CD4-positive, alpha-beta T cell treated with Interleukin-15 for 4 hours (primary cell): Measurements from ENCODE around the gene ID4.

Source experiments
- DNase-seq: peaks from one replicate; pipeline ENCODE4 v3.0.0-alpha.2; 2020; ENCODE audit warnings: low spot score

The ID4 gene

DNA sequence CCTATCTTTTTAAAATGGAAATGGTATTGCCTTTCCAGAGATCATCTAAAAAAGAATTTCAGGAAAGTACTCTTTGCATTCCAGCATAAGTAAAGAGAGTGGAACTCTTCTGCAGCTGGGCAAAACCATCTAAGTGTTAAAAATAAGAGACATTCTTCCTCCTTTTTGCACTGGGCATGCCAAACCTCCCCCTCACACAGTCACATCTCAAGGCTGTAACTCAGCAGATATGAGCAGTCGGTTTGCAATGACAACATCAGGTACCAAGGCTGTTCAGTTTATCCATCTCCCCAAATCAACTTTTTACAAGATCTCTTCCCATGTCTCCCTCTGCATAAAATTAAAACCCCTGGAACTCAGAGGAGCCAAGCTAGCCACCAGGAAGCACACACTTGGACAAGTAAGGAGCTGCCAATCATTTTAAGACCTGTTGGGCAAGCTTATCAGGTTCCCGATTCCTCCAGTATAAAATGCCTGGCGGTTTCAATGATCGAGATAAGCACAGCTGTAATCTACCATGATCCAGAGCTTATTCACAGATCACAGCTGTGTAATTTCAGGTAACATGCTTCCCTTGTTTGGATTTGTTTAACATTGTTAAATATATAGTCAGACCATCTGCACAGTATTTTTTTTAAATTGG is 23.2 kb downstream of the ID4 start:
- no peak for DNase-seq

DNA sequence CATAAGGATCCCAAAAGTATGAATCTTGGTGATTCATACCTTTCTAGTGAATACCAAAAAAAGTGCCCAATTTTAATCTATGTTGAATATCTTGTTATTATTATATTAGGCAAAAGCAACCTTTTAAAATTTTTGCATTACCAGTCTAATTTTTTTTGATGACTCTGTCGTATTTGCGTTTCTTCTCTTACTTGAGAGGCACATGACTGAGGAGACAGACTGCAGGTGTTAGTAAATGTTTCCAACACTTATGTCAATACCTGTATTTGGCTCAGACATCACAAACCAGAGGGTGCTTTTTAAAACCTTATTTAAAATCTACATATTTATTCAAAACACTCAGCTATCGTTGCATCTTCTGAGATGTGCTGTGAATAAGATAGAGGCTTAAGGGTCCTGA is 27.1 kb downstream of the ID4 start:
- DNase-seq = no peak

DNA sequence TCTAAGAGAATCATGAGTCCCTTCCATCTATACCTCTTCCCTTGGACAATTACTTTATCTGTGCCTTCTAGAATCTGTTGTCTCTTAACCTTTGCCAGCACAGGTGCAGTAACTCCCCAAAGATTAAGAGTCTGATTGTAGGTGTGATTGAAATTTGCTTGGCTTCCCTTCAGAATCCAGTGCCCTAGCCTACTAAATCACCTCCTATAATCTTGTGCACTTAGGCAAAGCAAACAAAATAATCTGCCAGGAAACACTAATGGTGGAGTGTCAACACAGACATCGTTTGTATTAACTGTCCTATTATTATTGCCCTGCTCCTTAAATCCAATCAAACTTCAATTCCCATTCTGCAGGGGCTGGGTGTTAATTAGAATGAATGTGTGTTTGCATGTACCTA is 28.0 kb downstream of the ID4 start:
- no peak for DNase-seq

GRCh38 chr6:19866173-19866984 is 29.2 kb downstream of the ID4 start:
- no peak for DNase-seq

- DNase-seq = no peak
Observed at GRCh38 chr6:19866985-19867627, 29.9 kb downstream of the ID4 start.

DNA sequence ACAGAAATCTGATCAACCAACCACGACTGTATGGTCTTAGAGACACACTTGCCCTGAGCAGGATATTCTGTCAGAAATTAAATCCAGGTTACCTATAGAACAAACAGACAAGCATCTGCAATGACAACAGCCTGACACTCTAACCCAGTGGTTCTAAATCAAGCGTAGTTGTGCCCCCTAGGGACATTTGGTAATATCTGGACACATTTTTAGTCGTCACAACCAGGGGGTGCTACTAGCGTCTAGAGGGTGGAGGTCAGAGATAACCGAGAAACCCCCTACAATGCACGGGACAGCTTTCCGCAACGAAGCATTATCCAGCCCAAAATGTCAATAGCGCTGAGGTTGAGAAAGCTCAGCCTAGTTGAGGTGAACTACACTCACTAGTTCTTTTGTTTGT is 32.3 kb downstream of the ID4 start:
- no peak for DNase-seq

DNA sequence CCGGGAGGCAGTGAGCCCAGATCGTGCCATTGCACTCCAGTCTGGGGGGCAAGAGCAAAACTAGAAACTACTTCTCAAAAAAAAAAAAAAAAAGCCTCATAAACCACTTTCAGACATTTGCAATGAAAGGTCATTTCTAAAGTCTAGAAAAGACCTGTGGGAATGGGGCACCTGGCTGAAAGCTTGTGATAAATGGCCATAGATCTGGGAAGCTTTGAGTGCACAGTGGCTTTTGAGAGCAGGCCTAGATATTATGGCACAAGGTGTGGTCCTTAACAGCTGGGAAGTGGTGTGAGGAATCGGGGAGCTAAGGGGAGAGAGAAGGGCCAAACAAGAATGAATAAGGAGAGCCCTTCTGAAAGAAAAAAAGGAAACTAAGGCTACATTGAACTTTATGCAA is 33.2 kb downstream of the ID4 start:
- no peak for DNase-seq

GRCh38 chr6:19873031-19873430 is 35.9 kb downstream of the ID4 start:
- no peak for DNase-seq

- no peak for DNase-seq
Observed at GRCh38 chr6:19876672-19877071, 39.5 kb downstream of the ID4 start.

DNA sequence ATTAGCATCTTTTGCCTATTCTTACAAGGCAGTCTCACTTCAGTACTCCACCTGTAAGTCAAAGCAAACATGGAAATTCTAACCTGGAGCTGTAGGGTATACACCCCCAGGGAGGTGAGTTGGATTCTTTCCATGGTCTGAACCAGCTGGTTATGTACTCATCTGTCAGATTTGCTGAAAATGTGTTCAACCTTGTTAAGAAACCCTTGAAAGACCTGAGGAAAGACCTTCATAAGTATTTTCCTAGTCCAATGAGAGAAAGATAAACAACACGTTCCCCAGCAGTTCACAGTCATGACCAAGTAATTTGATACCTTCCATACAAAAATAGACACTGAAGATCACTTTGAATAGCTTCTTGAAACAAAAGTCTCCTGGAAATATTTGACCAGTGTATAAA is 42.5 kb downstream of the ID4 start:
- DNase-seq = no peak

DNA sequence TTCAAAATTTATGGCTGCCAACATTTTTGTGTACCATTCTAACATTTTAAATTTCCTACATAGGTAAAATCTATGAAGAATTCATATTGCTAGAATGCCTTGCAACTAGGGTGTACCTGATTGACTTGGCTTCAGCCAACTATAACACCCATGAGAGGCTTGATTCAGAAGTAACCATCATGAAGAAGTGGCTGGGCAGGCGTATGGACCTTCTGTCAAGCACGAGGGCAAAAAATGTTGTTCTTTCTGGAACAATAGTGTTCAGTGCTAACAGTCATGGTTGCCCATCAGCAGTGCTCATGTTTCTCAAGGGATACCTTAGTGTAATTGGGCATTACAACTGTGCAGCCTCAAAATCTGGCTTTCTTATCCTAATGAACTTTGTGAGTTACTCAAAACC is 42.9 kb downstream of the ID4 start:
- DNase-seq = no peak

DNA sequence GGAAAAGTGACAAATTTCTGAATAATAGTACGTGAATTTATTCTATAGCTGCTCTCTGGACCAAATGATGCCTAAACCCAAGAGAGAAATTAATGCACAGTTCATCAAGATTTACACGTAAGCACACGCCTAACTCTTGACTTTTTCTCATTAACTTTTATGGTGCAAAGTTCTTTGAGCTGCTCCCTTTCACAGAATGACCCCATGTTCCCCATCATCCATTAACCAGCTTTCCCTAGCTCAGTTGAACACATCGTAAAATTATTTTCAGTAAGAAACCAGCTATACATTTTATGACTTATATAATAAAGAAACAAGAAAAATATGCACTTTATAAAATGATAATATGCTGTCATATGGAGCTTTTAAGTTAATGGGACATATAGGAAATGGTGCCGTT is 54.3 kb downstream of the ID4 start:
- DNase-seq = no peak
